UCSD-AML1 (cell line): ENCODE results near the gene NPR2.

Experiments
- DNase-seq: peaks from one replicate; lab custom pipeline; 2025; ENCODE audit not compliant: unreplicated experiment; lab: John Stamatoyannopoulos, UW

The NPR2 gene

DNA sequence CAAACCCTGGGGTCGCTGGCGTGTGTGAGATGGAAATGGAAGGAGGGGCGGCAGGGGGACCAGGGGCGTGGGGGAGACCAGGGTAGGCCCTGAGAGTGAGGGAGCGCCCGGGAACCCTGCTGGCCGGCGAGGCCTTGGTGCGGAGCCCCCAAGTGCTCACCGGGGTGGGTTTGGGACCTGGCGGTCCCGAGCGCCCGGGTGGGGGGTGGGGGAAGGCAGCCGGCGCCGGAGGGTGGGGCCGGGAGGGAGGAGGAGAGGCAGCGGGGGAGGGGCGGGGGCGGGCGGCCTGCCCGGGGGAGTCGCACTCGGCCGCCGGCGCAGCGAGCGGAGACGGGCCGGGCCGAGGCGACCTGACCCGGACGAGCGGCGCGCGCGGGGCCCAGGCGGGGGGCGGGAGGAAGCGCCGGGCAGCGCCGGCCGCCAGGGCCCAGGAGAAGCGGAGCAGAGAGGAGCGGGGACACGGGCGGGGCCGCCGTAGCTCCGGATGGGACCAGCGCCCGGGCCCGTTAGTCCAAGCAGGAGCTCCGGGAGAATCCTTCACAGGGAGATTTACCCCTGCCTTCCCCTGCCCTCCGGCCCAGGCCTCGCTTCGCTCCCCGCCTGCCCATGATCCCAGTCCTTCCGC lies at the start of gene NPR2:
TSS of gene NPR2 (plus strand) at position 295 of the 625 bp plus-strand sequence. CDS start 818 bp downstream, outside the sequence.
- DNase-seq: no peak

DNA sequence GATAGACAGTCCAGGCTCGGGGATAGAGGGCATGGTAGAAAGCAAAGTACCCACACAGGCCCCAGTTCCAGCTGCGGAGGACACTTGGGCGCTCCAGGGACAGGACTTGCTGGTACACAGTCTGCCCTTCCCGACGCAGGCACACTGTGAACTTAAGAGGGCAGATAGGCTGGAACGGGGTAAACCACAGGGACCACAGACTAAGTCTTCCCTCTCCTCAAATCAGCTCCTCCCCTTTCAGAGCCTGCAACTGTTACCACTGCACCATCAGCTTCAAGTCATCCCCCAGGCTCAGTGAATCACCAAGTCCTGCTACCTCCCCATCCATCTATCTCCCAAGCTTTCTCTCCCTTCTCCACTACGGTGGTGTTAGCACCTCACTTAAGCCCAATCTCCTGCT lies 49.7 kb upstream of the NPR2 start:
- no peak for DNase-seq

- DNase-seq: no peak
Measured at GRCh38 chr9:35743452-35743851, 47.9 kb upstream of the NPR2 start.

DNA sequence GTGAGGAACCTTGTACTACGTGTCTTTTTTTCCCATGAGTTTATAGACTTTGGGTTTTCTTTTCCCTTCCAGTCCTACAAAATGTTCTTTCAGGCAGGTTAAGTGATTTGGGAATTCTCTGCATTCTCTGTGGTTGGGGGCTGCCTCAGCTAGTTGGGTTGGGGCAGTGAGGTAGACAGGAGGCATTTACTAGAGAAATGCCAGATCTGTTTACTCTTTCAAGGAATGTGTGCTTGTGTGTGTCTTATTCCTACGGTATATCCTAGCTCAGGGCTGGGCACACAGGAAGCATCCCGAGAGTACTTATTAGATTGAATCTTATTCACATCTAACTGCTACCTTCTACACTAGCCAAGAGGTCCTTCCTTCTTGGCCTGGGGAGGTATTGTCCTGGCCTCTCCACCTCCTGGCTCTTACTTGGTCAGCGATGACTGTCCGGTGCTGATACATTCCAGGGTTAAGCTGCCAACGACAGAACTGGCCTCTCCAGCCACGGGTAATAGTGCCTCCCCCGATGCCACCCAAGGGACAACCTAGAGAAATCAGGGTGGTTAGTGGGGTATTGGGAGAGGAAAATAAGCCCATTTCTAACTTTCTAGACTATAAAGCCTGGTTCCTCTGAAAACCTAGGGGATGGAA lies 47.4 kb upstream of the NPR2 start:
- no peak for DNase-seq

- no peak for DNase-seq
Measured at GRCh38 chr9:35745569-35745968, 45.8 kb upstream of the NPR2 start.

GRCh38 chr9:35746583-35746982 lies 44.8 kb upstream of the NPR2 start:
- no peak for DNase-seq

- DNase-seq: no peak
Measured at GRCh38 chr9:35748242-35748857, 43.0 kb upstream of the NPR2 start.

DNA sequence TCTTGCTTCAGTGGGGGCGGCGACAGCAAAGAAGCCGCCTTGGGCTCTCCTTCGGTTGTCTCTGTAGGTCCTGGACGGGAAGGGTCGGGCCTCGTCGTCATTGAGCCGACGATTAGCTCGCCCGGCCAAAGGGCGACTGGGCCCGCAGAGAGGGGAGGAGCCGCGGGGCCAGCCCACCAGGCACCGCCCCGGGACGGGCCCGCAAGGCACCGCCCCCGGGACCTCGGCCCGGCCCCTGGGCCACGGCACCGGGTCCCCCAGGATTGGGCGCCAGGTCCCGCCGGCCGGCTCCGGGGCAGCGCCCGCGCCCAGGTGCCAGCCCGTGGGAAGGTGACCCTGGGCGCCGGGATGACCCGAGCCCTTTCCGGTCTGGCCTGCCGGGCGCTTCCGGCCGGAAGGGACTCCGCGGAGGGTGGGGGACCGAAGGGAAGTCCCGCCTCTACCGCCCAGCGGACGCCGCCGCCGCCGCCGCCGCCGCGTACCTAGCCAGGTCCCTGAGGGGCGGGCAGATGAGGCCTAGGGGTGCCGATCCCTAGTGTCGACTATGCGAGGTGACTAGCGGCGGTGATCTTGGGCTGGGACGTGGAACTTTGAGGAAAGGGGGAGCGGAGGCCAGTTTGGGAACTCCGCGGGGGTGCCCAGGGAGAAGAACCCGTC lies 42.4 kb upstream of the NPR2 start, which contains the start of the genes GBA2 and RGP1:
TSS of gene GBA2 (minus strand) at position 371 of the 657 bp plus-strand sequence. CDS start 524 bp downstream, outside the sequence.
TSS of gene RGP1 (plus strand) at position 430 of the 657 bp plus-strand sequence. CDS start 469 bp downstream, outside the sequence.
- DNase-seq: peak; percentile 87

DNA sequence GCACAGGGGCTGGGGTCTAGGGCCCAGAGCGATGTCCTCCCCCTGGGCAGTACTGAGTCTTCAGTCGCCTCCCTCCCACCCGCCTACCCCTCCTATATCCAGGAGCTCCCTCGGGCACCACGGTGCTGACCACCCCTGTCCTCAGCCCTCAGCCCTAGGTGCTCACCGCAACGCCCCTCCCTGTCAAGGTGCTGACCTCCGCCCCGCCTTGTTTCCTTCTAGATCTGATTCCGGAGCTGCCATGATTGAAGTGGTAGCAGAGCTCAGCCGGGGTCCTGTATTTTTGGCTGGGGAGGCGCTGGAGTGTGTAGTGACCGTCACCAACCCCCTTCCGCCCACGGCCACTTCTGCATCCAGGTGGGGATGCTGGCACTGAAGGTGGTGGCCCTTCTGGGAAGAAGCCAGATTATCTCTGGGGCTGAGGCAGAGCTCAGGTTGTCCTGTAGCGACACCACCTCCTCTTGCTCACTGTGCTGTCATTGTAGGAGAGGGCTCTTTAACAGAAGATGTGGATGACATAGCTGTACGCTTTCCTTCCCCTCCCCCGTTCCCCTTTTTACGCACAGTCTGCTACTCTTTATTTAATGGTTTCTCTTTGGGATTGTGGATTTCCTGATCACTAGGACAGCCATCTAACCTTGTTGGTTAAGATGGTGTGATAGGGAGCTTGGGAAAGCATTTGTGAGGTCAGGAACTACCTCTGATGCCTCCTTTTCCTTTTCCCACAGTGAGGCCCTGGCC lies 41.7 kb upstream of the NPR2 start:
- peak; percentile 52 for DNase-seq

DNA sequence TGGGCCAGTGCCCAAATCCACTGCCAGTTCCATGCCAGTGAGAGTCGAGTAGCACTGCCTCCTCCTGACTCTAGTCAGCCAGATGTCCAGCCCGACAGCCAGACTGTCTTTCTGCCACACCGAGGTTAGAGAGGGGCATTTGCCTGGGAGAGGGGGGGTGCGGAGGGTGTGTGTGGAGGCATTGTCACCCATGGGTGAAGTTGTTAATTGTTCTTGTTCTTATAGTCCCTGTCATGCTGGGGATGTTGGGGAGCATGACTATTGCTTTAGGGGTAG lies 41.2 kb upstream of the NPR2 start:
- DNase-seq: no peak

- no peak for DNase-seq
Measured at GRCh38 chr9:35753466-35753865, 37.9 kb upstream of the NPR2 start.

GRCh38 chr9:35754264-35754663 lies 37.1 kb upstream of the NPR2 start, which contains the start of gene MSMP:
Gene MSMP, minus strand, starts transcription at chr9:35754276. Its CDS starts 147 bp downstream, at chr9:35754129.
- DNase-seq: no peak

DNA sequence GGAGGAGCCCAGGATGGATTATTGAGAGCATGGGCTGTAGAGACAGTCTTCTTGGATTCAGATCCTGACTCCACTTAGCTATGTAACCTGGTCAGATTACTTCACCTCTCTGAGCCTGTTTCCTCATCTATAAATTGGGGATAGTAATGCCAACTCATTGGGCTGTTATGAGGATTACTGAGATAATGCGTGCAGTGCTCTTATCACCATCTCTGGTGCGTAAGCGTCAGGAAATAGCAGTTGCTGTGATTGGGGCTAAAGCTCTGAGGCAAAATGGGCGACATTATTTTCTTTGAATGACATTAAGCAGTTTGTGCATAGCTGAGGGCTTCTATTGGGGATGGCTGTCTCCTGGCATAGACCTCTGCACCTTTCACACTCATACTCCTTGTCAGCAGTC lies 36.3 kb upstream of the NPR2 start:
- DNase-seq: no peak

DNA sequence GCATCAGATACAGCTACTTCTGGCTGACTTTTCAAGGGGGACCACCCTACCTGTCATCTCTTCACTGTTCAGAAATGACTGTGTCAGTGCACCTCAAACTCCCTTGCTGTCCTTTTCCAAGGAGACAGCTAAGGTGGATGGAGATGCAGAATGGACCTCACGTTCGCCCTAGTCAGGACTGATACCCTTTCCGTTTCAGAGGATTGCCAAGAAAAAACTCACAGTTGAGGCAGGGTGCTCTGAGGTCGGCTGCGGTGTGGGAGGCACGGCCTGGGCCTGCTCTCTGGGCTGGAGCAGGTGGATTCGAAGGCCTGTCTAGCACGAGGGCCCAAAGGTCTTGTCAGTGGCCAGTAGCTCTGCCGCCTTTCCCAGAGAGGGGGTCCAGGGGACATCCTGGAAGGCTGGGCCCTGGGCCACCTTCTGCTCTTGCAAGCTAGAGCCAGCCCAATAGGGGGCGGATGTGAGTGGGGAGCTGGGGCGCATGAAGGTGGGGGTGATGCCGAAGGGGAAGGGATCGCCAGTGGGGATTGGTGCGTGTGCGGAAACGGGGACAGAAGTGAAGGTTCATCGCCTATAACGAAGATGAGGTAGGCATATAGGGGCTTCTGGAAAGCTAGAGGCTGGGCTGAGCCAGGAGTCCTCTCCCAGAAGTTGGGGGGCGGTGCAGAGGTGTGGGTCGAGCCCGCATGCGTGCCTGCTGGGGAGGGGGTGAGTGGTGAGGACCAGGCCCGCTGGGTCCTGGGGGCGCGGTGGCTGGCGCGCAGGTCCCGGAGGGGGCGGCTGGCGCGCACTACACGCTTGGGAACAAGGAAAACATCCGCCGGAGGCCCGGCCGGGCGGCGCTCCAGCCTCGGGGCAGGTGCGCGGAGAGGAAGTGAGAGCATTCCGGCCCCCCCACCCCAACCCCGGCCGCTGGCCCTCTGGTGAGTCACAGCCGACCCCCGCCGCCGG lies 34.8 kb upstream of the NPR2 start:
- peak; percentile 79 for DNase-seq

- peak; percentile 74 for DNase-seq
Measured at GRCh38 chr9:35757226-35757891, 34.0 kb upstream of the NPR2 start.

DNA sequence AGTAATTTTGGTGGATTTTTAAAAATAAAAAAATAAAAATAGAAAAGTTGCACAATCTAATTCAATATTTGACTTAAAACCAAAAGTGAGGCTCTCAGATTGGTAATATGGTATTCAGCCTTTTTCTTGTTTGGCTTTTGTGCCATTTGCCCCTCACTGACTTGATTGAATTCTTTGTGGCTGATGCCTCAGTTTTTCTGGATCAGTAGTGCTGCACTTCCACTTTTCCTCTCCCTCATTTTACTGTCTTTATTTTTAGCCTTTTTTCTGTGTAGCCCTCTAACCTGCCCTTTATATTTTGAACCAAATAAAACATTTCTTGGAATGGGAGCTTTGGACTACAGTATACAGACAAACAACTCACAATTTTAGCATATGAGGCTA lies 33.5 kb upstream of the NPR2 start:
- no peak for DNase-seq

DNA sequence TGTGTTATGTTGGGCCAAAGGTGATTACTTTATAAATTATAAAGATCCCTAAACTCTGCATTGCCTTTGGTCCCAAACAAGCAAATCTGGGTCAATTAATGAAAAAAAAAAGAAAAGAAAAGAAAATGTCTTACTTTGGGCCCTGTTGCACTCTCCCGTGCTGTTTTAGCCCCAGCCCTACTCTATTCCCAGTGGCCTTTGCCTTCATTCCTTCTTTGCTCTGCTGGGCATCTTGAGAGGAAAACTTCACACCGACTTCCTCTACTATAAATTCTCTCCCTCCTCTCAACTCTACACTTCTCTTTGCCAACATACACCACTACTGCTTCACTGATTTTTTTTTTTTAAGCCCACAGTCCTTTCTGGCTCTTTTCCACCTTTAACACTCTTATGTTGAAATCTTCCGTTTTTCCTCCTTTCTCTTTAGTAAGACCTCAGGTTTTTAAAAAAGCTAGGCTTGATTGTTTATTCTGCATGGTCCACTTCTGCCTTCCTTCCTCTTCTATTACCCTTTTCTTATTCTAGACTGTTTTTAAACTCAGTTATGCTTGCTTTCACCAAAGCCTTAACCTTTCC lies 32.8 kb upstream of the NPR2 start:
- no peak for DNase-seq

DNA sequence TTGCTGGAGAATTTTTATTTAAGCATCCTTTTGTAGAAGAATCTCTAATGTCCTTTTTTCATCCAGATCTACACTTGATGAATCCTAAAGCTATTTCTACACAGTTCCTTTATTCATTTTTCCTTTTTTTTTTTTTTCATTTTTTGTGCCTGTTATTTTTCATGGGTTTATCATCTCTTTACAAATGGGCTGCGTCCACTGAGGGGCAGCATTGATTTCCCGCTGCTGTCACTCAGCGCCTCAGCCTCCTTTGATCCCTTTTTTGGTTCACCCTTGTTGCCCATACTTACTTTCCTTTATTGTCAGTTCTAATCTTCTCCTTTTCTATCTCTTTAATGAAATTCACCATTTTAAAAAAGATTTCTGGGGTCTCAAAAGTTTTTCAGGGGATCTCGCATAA lies 31.6 kb upstream of the NPR2 start:
- no peak for DNase-seq

GRCh38 chr9:35760651-35761050 lies 30.7 kb upstream of the NPR2 start:
- DNase-seq: peak; percentile 36
